Activated CD8-positive, alpha-beta memory T cell treated with anti-CD3 and anti-CD28 coated beads for 36 hours (primary cell): Measurements from ENCODE around the gene GRXCR2. TPM values are rescaled to one million over a fixed set of nuclear protein-coding genes. Genes with fewer than 3 reads are reported as not detected.
"Not testable (repeated sequence)": the region's sequence is repeated elsewhere in the genome, so short reads cannot be mapped to it uniquely, and the experiment has no call there.

ENCODE experiments used
- CTCF ChIA-PET: fragments of 350-600 bp; sonication (Branson Sonifier 250); formaldehyde crosslinking; loops from one replicate; lab custom pipeline; 2021; ENCODE audit warnings: antibody characterized with exemption; lab: Charles Lee
- POLR2A ChIA-PET: fragments of 350-600 bp; sonication (Branson Sonifier 250); formaldehyde crosslinking; loops from one replicate; lab custom pipeline; 2021; ENCODE audit warnings: antibody characterized with exemption; lab: Charles Lee
- total RNA-seq, 2 experiments: library from RNA; stranded (reverse); gene quantifications; one replicate each; pipeline ENCODE4 v1.2.3, GENCODE V29; 2021

The GRXCR2 gene
- total RNA-seq, 2 experiments from 2014 or later = not detected

DNA sequence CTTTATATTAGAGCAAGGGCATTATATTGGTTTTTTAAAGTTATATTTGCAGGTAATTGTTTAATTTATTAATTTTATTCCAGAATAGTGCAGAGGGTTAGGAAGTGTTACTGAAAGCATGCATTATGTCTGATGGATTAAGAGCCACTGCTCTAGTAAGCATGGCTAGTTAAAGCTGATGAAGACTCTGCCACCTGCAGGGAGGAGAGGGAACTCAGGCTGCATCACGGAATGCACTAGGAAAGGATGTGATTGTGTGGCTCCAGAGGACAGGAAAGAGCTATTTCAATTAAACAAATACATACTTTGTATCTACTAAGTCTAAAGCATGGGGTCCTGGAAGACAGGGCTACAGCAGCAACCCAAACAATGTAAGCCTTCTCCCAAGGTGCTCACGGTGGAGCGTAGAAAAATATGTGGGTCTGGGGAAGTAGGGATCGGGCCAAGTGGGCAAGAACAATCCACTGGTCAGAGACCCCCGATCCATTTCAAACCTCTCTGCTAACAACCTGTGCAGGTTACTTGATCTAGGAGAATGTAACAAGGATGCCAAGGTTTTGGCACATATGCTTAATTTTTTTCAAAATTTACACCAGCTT lies 15.3 kb upstream of the GRXCR2 start:
- CTCF ChIA-PET = no interaction called here
- POLR2A ChIA-PET = no interaction called here

DNA sequence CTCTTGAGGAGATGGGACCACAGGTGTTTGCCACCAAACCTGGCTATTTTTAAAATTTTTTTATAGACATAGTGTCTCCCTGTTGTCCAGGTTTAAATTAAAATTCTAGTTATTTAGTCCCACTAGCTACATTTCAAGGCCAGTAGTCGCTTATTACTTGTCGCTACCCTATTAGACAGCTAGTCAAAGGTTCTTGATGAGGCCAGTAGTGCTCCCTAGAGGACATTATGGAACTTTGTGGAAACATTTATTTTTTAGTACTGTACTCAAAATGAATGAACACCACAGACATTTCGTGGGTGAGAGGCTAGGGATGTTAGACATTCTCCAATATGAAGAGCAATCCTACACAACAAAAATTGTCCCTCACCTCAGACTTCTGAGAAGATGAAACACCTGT lies 14.4 kb upstream of the GRXCR2 start:
- ChIA-PET CTCF (no interaction called here), POLR2A (no interaction called here)

DNA sequence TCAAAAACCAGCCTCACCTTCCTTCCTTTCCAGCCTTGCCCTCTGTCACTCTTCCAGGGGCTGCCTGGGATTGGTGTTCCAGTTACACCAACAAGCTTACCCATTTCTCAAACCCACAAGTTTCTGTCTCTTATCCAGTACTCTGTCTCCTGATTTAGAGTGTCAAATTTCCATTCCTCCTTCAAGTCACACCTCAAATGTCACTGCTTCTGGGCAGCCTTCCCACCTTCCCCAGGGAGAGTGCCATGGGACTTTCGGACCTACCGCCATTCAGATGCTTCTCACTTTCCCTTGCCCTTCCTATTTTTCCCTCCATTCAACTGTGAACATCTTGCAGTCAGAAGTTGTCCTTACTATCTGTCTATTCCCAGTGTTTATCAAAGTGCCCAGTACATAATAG lies 2.0 kb upstream of the GRXCR2 start:
- POLR2A ChIA-PET = no interaction called here
- CTCF ChIA-PET = no interaction called here

DNA sequence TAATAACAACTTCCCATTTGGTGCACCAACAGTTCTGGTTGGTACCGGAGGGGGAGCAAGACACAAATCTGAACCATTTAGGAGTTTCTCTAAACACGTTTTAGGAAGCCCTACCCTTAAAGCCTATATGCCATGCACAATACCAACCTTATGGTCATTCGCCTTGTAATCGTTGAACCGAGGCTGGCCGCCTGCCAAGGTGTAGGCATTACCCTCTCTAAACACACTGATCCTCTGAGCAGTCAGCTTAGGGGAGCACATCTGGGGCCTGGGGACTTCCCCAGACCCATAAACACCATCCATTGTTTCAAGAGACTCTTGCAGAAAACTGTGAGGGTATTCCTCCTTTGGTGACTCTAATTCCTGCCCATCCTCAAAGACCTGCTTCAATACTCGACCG lies 328 bp downstream of the GRXCR2 start:
- ChIA-PET CTCF (no interaction called here), POLR2A (no interaction called here)

DNA sequence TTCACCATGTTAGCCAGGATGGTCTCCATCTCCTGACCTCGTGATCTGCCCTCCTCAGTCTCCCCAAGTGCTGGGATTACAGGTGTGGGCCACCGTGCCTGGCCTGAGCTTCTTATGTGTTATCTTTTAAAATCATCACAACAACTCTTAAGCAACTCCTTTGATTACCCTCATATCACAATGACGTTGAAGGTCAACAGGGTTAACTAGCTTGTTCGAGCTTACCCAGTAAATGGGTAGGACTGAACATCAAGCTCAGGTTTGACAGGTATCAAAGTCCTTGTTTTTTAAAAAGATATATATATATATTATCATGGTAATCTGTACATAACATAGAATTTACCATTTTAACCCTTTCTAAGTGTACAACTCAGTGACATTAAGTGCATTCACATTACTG lies 3.1 kb downstream of the GRXCR2 start:
- ChIA-PET CTCF (no interaction called here), POLR2A (no interaction called here)

DNA sequence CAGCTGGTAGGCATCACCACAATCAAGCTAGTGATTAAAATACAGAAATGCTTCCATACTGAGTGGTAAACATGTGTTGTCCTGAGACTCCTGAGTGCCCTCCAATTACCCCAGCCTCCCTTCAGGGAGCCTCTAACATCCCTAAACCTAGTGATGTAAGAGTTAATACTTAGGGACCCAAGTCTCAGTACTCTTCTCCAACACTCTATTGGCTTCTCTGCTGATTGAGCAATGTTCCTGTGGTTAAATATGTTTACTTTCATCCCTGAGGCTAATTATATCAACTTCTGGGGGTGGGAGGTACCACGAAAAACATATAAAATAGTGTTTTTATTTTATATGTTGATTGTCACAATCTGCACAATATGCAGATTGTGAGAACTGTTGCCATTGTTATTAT lies 5.0 kb downstream of the GRXCR2 start:
- ChIA-PET POLR2A (no interaction called here), CTCF (no interaction called here)

DNA sequence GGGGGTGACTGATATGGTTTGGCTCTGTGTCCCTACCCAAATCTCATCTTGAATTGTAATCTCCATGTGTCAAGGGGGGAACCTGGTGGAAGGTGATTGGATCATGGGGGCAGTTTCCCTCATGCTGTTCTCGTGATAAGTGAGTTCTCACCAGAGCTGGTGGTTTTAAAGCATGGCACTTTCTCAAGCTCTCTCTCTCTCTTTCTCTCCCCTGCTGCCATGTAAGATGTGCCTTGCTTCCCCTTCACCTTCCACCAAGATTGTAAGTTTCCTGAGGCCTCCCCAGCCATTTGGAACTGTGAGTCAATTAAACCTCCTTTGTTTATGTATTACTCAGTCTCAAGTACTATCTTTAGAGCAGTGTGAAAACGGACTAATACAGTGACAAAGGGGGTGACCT lies 8.4 kb downstream of the GRXCR2 start:
- CTCF ChIA-PET, POLR2A ChIA-PET: not testable (repeated sequence)

DNA sequence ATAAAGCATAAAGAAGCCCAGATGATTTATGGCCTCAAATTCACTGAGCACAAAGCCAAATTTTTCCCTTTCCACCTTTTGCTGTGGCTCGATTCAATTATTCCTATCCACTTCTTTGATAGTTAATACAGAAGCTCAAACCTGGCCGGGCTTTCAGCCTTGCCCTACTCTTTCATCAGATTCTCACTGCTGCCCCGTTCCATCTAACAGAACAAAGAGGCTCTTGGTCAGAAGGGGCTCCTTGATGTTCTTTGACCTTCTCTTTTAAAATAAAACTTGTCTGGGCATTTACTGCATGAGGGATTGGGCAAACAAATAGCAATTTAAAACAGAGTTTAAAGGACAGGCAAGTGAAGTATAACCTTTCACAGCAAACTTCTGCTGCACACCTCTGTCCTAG lies 9.8 kb downstream of the GRXCR2 start:
- POLR2A ChIA-PET = no interaction called here
- CTCF ChIA-PET = no interaction called here

DNA sequence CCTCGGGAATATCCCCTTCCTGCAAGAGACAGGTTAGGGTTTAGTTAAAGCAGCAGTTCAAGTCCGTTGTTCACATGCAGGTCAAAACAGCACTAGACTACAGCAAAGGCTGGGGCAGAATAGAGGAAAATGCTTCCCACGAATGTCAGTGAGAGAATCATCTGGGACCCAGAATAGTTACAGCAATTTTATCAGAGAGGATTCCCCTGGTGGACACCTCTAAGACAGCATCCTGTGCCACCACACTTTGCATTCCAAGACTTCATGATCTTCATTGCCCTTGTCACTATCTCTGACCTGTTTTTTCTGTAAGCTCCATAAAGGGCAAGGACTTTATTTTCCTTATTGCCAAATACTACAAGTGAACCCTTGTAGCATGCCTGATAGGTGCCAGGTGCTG lies 12.9 kb downstream of the GRXCR2 start:
- ChIA-PET CTCF (no interaction called here), POLR2A (no interaction called here)

DNA sequence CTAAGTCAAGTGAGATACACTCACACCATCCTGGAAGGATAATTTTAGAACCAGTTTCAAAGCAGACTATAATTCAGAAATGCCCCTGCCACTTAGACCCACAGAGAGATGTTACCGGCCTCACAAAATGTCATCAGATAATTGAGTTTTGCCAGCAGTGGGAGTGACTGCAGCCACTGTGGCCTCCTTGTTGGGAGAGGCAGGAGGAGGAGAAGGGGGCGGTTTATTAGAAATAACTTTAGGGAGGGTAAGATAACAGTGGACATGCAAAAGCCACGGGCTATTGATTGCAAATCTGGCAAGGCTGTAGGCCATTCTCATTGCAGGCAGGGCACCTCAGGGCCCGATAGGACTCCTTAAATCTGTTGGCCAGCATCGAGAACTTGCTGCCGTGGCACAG lies 13.4 kb downstream of the GRXCR2 start:
- POLR2A ChIA-PET = no interaction called here
- CTCF ChIA-PET = no interaction called here

DNA sequence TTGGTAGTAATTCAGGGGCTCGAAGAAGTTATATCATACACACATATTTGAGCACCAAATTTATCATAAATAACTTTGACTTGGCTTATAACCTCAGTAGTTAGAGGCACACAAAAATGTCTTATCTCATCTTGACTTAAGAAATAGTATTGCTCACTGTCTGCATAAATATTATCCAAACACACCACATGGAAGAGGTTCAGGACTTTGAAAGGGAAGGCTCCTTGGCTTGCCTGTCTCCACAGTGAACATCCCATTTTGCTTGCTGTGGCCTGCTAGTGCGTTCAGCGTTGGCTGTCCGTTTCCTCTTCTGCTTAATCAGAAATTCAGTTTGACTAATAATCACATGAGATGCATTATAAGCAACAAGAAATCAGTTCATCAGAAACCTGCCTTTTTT lies 13.9 kb downstream of the GRXCR2 start:
- POLR2A ChIA-PET = no interaction called here
- CTCF ChIA-PET = no interaction called here

DNA sequence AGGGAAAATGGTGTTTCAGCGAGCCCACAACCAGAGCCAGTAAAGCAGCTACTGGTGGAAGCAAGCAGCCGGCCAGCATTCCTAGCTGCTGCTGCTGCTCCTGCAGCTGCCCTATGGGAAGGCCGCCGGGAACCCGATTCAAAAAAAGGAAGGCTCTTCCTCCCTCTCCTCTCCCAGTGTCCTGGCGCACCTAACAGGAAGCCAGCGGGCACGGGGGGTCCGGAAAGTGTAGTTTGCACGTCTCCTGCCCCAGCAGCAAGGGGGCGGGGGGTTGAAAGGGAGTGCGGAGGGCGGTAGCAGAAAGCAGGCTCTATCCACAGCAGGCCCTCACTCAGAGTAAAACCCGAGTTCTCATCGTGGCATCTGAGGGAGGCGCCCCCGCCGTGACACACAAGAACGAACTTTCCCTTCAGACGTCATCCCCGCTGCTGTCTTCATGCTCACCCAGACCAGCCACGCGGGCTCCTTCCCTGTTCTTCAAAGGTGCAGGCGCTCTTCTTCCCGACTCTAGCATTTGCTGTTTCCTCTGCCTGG lies 16.5 kb downstream of the GRXCR2 start:
- CTCF ChIA-PET = interaction anchor here (1.4 kb wide), 1 partner anchor 10 kb away, joined by 3 read pairs; no protein-coding TSS in a partner anchor
- POLR2A ChIA-PET = no interaction called here

DNA sequence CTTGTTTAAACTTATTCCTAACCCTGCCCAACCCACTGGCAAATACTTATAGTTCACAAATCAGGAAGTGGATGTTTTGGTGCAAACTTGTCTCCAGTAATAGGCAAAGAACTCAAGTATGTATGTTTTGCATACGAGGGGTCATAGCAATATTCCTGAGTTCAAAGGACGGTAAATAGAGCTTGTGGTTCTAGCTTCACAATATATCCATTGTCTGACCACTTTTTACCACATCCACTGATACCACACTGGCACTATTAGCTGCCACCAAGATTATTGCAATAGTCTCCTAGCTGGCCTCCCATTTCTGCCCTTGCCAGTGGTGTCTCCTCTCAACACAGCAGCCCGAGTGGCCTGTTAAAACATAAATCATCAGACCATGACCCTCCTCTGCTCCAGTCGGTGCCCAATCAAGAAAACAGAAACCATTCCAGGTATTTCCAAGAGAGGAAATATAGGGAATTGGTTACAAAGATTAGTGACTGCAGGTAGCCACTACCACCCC lies 17.0 kb downstream of the GRXCR2 start:
- CTCF ChIA-PET = no interaction called here
- POLR2A ChIA-PET = no interaction called here

DNA sequence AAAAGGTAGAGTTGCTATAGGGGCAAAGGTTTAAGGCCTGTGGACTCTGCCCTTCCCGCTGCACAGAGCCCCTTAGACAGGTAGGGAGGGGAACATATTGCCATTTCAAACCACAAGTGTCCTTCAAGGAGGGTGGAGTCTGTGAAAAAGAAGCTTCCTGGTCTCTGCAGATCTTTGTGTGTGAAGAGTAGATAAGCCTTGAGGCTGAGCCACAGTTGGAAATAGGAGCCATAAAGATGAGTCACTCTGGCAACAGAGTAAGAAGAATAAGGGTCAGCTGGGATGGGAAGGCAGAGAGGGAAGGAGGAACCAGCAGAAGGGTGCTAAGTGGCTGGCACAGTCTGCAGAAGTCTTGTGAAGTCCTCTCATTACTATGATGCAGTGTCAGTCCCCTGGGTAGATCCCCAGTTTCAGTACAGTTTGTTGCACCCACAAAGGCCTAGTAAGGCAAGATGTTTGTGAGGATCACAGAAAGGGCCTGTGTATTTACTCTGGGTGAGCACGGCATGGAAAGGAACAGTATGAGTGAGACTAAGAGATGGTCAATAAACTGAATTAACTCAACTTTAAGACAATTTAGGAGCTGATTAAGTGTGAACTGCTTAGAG lies 18.1 kb downstream of the GRXCR2 start:
- ChIA-PET POLR2A (no interaction called here), CTCF (no interaction called here)

DNA sequence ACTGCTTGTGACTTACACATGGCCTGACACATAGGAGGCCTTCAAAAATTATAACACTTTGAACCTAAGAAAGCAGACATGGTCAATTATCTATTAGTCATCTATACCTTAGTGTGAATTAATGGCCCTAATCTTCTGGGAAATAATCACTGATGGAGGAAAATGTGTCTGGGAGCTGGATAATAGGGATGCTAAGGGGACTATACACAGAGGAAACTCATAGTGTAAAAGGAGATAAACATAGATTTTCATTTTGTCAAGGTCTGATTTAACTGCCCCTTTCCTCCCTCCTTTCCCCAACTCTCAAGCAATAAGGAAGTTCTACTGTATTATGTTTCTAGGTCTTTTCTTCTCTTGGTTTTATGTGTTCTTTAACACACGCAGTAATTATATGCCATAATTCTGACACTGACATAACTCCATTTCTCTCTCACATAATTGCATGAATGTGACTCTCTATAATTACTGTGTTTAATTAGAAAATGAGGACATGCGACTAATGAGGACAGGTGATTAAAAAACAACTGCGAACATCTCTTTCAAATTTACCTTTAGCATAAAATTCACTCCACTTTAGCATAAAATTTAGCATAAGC lies 18.9 kb downstream of the GRXCR2 start:
- ChIA-PET CTCF (no interaction called here), POLR2A (no interaction called here)

DNA sequence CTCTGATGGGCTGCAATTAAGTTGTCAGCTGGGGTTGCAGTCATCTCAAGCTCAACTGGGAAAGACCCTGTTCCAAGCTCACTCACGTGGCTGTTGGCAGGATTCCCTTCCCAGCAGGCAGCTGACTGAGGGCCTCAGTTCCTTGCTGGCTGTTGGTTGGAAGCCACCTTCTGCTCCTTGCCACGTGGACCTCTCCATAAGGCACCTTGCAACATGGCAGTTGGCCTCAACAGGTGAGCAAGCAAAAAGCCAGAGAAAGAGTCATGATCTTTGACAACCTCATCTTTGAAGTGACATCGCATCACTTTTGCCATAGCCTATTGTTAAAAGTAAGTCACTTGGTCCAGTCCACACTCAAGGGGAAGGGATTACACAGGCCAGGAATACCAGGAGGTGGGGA lies 19.8 kb downstream of the GRXCR2 start:
- ChIA-PET CTCF (no interaction called here), POLR2A (no interaction called here)

DNA sequence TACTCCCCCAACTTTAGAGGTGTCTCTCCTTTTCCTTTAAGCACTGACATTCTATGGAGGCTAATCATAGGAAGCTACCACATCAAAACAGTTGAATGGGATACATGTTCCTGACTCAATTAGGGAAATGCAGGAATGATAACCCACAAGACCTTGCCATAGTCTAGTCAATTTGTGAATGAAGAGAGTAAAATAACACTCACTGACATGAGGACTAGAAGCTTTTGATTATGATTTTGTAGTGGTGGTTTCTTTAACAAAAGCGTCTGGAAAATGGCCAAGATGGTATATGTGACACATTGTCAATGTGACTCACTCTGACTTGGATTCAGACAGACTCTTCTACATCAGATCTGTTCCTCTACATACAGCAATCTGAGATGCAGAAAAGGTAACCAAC lies 24.0 kb downstream of the GRXCR2 start:
- ChIA-PET POLR2A (no interaction called here), CTCF (no interaction called here)

DNA sequence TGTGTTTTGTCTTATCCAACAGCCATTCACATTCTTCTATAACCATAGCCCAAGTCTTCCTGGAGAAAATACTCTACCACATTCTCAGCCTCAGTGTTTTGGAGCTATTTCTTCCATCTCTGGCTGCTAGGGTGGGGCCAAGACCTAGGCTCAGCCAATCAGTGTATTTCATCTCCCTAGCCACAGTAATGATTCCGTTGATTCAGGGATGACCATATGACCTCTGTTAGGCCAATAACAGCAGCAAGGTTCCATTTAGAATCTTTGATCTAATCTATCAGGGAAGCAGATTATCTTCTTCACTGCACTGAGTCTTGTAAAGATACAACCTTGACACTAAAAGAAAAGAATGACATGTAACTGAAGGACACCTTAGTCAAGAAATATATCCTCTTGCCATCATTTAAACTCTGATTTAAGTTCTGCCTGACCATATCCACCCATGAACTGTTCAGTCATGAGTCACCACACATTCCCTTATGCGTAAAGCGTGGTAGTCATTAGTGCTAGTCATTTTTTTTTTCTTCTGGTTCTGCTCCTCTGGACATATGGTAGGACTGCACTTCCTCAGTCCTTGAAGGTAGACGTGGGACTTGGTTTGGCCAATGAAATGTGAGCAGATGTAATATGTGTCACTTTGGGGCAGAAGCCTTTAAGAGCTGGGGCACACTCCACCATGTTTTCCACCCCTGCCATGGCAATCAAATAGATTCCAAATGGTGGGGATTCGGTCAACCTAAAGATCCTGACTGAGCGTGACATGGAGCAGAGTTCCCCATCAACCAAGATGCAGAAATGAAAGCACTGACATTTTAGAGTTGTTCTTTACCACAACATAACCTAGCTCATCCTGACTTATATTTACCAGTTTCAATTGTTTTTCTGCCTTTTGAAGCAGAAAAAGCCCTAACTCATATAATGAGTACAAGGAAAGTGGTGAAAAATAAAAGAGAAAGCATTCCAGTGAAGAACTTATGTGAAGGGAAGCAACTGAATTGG lies 25.0 kb downstream of the GRXCR2 start:
- POLR2A ChIA-PET = no interaction called here
- CTCF ChIA-PET = no interaction called here

DNA sequence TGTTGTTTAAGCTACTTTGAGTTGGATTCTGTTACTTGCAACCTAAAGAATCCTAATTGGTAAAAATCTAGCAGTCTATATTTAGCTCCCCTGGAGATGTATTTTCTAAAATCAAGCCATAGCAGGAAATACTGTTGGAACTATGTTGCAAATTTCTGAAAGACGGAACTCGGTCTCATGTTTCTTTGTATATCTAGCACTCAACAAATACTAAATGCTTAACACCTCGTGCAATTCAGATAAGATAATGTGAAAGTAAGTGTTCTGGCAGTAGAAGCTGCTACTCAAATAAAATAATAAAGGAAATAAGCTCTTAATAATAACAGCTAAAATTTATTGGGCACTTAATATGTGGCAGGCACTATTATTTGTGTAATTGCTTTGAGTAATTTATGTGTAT lies 26.7 kb downstream of the GRXCR2 start:
- POLR2A ChIA-PET = no interaction called here

DNA sequence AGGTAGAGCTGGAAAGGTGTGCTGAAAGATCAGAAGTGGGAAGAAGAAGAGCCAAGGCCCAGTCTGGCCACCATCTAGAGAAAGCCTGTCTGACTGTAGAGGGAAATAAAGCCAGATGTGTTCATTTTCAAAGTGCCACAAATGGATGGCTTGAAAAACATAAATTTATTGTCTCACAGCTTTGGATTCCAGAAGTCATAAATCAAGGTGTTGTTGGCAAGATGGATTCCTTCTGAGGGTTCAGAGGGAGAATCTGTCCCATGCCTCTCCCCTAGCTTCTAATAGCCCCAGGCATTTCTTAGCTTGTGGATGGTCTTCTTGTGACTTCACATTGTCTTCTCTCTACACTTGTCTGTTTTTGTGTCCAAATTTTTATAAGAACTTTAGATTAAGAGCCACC lies 31.5 kb downstream of the GRXCR2 start:
- ChIA-PET POLR2A (no interaction called here), CTCF (no interaction called here)

More for the DNA sequence above, 26.7 kb downstream of the GRXCR2 start:
- CTCF ChIA-PET = interaction anchor here (0.8 kb wide), 1 partner anchor 11 kb away, joined by 3 read pairs; no protein-coding TSS in a partner anchor
